Measurements from ENCODE around the gene NCKAP5L. TPM values are rescaled to one million over a fixed set of nuclear protein-coding genes. Genes with fewer than 3 reads are reported as not detected.
A peak's percentile ranks its signal among the peaks of the same experiment; 100 is the strongest.
"Not testable (repeated sequence)": the region's sequence is repeated elsewhere in the genome, so short reads cannot be mapped to it uniquely, and the experiment has no call there.

The NCKAP5L gene
- total RNA-seq, 1 donor from 2014 or later, result 11.3 TPM

GRCh38 chr12:49784756-49785409, 43.3 kb downstream of the NCKAP5L start:
- no peak for DNase-seq (ENCODE audit: low spot score)
- no peak for ATAC-seq

- ATAC-seq (peak; percentile 20), DNase-seq (ENCODE audit: low spot score) (no peak)
Measured at GRCh38 chr12:49783917-49784676, 44.1 kb downstream of the NCKAP5L start.

DNA sequence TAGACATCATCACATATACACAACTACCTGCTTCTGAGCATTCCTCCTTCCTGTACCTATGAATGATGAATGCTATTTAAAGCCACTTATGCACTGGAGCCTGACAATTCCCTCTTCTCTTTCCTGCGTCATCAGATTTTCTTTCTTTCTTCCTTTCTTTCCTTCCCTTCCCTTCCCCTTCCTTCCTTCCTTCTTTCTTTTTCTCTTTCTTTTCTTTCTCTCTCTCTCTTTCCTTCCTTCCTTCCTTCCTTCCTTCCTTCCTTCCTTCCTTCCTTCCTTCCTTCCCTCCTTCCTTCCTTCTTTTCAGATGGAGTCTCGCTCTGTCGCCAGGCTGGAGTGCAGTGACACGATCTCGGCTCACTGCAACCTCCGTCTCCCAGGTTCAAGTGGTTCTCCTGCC, 47.3 kb downstream of the NCKAP5L start:
- ATAC-seq; DNase-seq (ENCODE audit: low spot score): not testable (repeated sequence)

DNA sequence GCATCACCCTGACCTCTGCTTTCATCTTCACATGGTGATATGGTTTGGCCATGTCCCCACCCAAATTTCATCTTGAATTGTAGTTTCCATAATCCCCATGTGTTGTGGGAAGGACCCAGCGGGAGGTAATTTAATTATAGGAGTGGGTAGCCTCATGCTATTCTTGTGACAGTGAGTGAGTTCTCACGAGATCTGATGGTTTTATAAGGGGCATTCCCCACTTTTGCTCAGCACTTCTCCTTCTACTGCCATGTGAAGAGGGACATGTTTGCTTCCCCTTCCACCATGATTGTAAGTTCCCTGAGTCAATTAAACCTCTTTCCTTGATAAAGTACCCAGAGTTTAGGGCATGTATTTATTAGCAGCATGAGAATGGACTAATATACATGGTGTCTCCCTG, 48.6 kb downstream of the NCKAP5L start:
- DNase-seq (ENCODE audit: low spot score) (no peak), ATAC-seq (no peak)

DNA sequence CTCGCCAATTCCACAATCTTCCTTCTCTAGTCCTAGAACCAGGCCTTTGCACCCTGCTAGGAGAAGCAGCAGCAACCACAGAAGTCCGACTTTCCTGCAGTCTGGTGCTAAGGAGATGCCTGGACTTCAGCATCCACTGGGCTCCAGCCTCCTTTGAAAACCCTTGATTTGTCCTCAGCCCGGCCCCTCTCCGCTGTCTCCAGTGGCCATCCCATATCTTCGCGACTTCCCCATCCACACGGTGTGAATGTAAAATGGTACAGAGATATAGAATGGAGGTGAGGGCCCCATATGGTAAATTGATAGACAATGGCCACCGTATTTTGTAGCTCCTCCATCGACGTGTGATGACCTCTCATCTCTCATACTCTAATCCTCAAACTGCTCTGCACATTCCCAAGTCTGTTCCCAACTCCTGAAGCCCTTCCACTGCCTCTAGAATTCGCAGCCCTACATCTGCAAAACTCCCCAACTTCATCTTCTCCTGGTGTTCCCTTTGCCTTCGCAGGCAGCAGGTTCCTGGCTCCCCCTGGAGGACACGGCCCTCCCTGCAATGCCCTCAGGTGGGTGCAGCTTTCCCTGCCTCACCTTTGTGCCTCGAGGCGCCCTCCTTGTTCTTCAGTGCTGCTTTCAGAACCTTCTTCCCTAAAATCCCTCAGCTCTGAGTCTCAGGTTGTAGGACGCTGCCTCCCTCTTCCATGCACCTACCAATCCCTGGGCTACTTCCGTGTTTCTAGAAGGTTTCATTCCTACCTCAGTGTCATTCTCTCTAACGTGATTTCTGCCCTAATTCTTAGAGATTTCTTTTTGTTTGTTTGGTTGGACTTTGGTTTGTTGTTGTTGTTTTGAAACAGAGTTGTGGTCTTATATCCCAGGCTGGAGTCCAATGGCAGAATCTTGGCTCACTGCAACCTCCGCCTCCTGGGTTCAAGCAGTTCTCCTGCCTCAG, 50.1 kb downstream of the NCKAP5L start:
- DNase-seq (ENCODE audit: low spot score) (peak; percentile 72), ATAC-seq (peak; percentile 94)

- ATAC-seq, result no peak
- DNase-seq (ENCODE audit: low spot score), result no peak
Measured at GRCh38 chr12:49777341-49777740, 50.9 kb downstream of the NCKAP5L start.

DNA sequence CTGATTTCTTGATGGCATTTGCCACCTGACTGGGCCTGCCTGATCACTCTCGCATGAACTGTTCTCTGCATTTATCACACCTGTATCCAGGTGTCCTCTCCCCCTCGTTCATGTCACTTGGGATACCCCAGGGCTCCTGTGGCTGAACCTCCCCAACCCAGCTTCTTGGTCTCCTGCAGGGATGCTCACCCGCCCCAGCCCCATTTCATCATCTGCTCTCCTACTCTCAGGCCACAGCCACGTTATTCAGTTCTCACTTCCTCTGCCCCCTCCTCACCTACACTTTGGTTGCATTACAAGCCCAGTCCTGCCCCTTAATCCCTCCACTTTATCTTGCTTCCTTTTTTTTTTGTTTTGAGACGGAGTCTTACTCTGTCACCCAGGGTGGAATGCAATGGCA, 51.4 kb downstream of the NCKAP5L start:
- DNase-seq (ENCODE audit: low spot score) (no peak), ATAC-seq (no peak)

- ATAC-seq (peak; percentile 91), DNase-seq (ENCODE audit: low spot score) (no peak)
Measured at GRCh38 chr12:49776413-49776812, 51.8 kb downstream of the NCKAP5L start.

GRCh38 chr12:49773102-49773501, 55.1 kb downstream of the NCKAP5L start:
- ATAC-seq; DNase-seq (ENCODE audit: low spot score): not testable (repeated sequence)

DNA sequence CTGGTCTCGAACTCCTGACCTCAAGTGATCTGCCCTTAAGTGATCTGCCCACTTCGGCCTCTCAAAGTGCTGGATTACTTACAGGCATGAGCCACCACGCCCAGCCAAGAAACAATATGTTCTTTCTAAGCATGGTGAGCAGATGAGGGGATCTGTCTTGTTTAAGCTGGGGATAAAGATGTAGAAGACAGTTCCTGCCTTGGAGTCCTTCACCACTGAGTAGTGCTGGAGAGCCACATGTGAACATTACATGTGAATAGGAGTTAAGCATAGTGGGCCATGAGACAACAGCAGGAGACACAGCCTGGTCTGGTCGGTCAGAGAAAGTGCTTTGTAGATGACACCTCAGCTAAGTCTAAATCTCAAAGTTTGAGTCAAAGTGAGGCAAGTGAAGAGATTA, 60.9 kb downstream of the NCKAP5L start:
- ATAC-seq (peak; percentile 43), DNase-seq (ENCODE audit: low spot score) (no peak)

DNA sequence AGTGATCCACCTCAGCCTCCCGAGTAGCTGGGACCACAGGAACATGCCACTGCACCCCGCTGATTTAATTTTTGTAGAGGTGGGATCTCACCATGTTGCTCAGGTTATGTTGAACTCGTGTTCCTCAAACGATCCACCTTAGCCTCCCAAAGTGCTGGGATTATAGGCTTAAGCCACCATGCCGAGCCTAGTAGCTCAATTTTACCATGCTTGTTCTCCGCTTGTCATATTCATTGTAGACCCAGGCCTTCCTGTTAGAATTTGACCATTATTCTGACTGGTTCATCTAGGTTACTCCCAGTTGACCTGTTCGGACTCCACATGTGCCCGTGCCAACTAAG, 62.1 kb downstream of the NCKAP5L start:
- DNase-seq (ENCODE audit: low spot score), result no peak
- peak; percentile 4 for ATAC-seq

GRCh38 chr12:49764126-49764525, 64.1 kb downstream of the NCKAP5L start:
- DNase-seq (ENCODE audit: low spot score), result no peak
- peak; percentile 12 for ATAC-seq

DNA sequence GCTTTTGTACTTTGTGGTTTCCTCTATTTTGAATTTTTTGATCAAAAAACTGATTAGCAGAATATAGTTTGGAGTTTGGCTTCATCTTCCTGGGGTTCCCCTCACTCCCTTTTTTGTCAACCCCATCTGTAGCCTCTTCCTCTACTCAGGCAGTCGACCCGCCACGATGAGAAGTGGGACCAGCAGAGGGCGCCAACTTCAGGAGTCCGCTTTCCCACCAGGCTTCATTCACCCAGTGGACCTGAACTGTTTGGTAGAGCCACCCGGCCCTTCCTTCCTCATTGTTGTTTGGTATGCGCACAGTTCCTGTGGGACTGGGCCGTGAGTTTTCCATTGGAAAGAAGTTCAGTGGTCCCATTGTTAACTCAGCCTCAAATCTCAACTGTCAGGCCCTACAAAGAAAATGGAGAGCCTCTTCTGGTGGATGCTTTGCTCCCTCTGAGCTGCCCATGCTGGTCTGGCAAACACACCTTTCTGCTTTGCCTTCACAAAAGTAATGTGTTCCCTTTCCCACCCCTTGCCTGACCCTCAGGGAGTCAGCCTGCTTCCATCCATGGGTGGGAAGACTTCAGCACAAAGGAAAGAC, 65.1 kb downstream of the NCKAP5L start:
- DNase-seq (ENCODE audit: low spot score), result peak; percentile 59

DNA sequence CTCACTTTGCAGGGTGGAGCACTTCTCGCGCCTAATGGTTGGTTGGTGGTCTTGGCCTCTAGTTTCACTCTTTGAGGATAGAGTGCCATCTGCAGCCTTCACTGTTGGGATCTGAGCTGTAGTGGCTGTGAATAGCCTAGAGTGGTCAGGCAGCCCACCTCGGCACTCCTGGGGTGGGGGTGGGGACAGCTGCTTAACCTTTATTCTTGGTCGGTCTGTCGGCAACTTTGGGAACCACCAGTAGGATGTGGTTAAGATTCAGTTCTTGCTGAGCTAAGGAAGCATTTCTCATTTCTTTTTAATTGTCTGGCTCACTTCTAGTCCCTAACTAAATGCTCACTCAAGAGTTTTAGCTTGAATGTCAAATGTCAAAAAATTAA, 65.8 kb downstream of the NCKAP5L start:
- DNase-seq (ENCODE audit: low spot score), result no peak

More for the DNA sequence above, 65.1 kb downstream of the NCKAP5L start:
- ATAC-seq, result peak; percentile 64

GRCh38 chr12:49761677-49762467, 66.3 kb downstream of the NCKAP5L start:
- ATAC-seq, result no peak

More for the DNA sequence above, 65.8 kb downstream of the NCKAP5L start:
- ATAC-seq, result no peak

GRCh38 chr12:49750996-49751393, 77.2 kb downstream of the NCKAP5L start:
- ATAC-seq (no peak), DNase-seq (ENCODE audit: low spot score) (no peak)

More at GRCh38 chr12:49761677-49762467, 66.3 kb downstream of the NCKAP5L start:
- DNase-seq (ENCODE audit: low spot score), result no peak

- DNase-seq (ENCODE audit: low spot score) (no peak), ATAC-seq (peak; percentile 54)
Measured at GRCh38 chr12:49750027-49750995, 77.9 kb downstream of the NCKAP5L start.

DNA sequence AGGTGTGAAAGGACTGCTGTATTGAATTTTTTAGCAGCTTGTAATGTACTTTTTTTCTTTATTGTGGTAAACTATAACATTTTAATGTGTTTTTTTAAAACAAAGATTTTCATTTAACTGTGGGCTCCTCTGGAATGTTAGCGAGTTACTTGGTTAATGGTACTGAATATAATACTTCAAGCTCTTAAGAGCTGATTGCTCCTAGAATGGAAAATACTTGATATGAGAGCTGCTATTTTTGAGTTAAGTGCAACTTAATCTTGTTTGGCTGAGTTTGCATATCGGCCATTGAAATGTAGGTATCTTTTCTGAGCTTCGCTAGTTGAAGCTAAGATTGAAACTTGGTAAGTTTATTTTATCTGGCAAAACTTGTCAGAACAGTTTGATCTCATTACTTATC, 79.4 kb downstream of the NCKAP5L start:
- no peak for ATAC-seq
- DNase-seq (ENCODE audit: low spot score), result no peak

GRCh38 chr12:49748306-49748705, 79.9 kb downstream of the NCKAP5L start:
- DNase-seq (ENCODE audit: low spot score), result no peak
- peak; percentile 24 for ATAC-seq
